OCI-LY7 (cell line): ENCODE data around the gene MVK. TPM values are rescaled to one million over a fixed set of nuclear protein-coding genes. Genes with fewer than 3 reads are reported as not detected.

ENCODE experiments used
- BruUV-seq: library from RNA; stranded (reverse); fragments of 400-500 nt; replicated peaks from 2 replicates; lab custom pipeline; 2021; lab: Mats Ljungman, UMichigan
- CTCF ChIA-PET: fragments of 300-600 bp; sonication (Branson Sonifier 250); formaldehyde crosslinking; loops from one replicate; lab custom pipeline; 2022; ENCODE audit warnings: antibody characterized with exemption; ENCODE audit not compliant: unreplicated experiment; lab: Charles Lee
- POLR2A ChIA-PET: fragments of 300-600 bp; sonication (Branson Sonifier 250); formaldehyde crosslinking; loops from one replicate; lab custom pipeline; 2022; ENCODE audit warnings: antibody characterized with exemption; lab: Charles Lee
- DNase-seq: peaks from one replicate; pipeline ENCODE4 v3.0.0-alpha.2; 2015; ENCODE audit warnings: low spot score
- H2AFZ ChIP-seq: fragments of 200-600 bp; sonication (generic), shearing (Covaris generic); 2 replicates; pipeline ENCODE4 v1.6.1; 2014; ENCODE audit warnings: mild to moderate bottlenecking, antibody characterized with exemption, low read length, moderate library complexity
- H3K27ac ChIP-seq: fragments of 200-600 bp; sonication (generic); 2 replicates; pipeline ENCODE4 v1.5.1; 2014; ENCODE audit warnings: mixed run types, low read depth, mild to moderate bottlenecking, moderate library complexity, low read length, inconsistent platforms; ENCODE audit not compliant: poor library complexity, severe bottlenecking
- H3K36me3 ChIP-seq: fragments of 200-600 bp; sonication (generic); 2 replicates; pipeline ENCODE4 v1.6.1; 2014; ENCODE audit warnings: mild to moderate bottlenecking, antibody characterized with exemption, low read length, moderate library complexity, mixed read lengths; ENCODE audit not compliant: insufficient read depth
- H3K4me1 ChIP-seq: fragments of 200-600 bp; sonication (generic); 2 replicates; pipeline ENCODE4 v1.5.1; 2014; ENCODE audit warnings: mild to moderate bottlenecking, low read length; ENCODE audit not compliant: insufficient read depth, poor library complexity, severe bottlenecking
- H3K4me2 ChIP-seq: fragments of 200-600 bp; sonication (generic); 2 replicates; pipeline ENCODE4 v1.6.1; 2014; ENCODE audit warnings: mild to moderate bottlenecking, low read length
- H3K4me3 ChIP-seq: fragments of 200-600 bp; sonication (generic); 2 replicates; pipeline ENCODE4 v1.5.1; 2014; ENCODE audit warnings: mild to moderate bottlenecking, low read depth, low read length; ENCODE audit not compliant: poor library complexity, severe bottlenecking
- H3K79me2 ChIP-seq: fragments of 200-600 bp; sonication (generic); 2 replicates; pipeline ENCODE4 v1.6.1; 2016; ENCODE audit warnings: low read depth, mild to moderate bottlenecking, low read length, moderate library complexity, mixed read lengths; ENCODE audit not compliant: insufficient read depth
- H3K9me2 ChIP-seq: fragments of 200-600 bp; sonication (generic); 2 replicates; pipeline ENCODE4 v1.6.1; 2016; ENCODE audit warnings: mild to moderate bottlenecking, low read length, mixed read lengths; ENCODE audit not compliant: insufficient read depth
- H3K9me3 ChIP-seq: fragments of 200-600 bp; sonication (generic); 2 replicates; pipeline ENCODE4 v1.6.1; 2014; ENCODE audit warnings: mild to moderate bottlenecking, mixed run types, low read length, mixed read lengths
- H4K20me1 ChIP-seq: fragments of 200-600 bp; sonication (generic); 2 replicates; pipeline ENCODE4 v1.6.1; 2014; ENCODE audit warnings: mild to moderate bottlenecking, antibody characterized with exemption, low read length, moderate library complexity, mixed read lengths; ENCODE audit not compliant: insufficient read depth
- EZH2phosphoT487 ChIP-seq: fragments of 200-600 bp; sonication (generic); IDR thresholded peaks from 2 replicates; pipeline ENCODE4 v1.6.1; 2018; ENCODE audit warnings: low read depth, borderline replicate concordance, mild to moderate bottlenecking, mixed run types, antibody characterized with exemption, low read length, moderate library complexity, mixed read lengths
- intact Hi-C: fragments of 100-400 bp; cut with micrococcal nuclease; formaldehyde crosslinking; loops from one replicate; pipeline ENCODE4 v1.10.0; 2022; ENCODE audit not compliant: unreplicated experiment
- total RNA-seq, 2 experiments: library from RNA; depleted of rRNA in 1 of 2; stranded (reverse); fragments of >200 nt in 1 of 2; shearing (Covaris generic) in 1 of 2; gene quantifications; 2 replicates each; pipeline ENCODE4 v1.2.3, GENCODE V29; 2014 to 2022
- TF ChIP-seq, protein P1 (sequence below): fragments of 200-600 bp; sonication (generic); conservative IDR thresholded peaks from 2 replicates; pipeline ENCODE4 v1.5.1; 2014; ENCODE audit warnings: mild to moderate bottlenecking, antibody characterized with exemption, low read length, moderate library complexity, mixed read lengths

The MVK gene
- total RNA-seq, 2 experiments from 2014 or later: 27.0 to 47.4 TPM

DNA sequence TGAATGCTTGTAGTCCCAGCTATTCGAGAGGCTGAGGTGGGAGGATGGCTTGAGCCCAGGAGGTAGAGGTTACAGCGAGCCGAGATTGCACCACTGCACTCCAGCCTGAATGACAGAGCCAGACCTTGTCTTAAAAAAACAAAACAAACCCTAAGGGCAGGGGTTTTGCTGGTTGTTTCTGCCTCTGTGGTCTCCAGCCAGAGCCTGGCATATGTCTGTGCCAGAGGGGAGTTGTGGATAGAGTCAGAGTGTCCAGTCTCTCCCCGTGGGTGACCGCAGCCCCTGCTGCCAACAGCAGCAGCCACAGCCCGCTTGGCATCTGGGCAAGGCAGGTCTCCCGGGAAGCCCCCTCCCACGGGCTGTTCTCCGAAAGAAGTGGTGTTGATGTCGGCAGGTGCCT lies 37.6 kb downstream of the MVK start:
- BruUV-seq: no TSS peak
- TF ChIP-seq, protein P1, sequence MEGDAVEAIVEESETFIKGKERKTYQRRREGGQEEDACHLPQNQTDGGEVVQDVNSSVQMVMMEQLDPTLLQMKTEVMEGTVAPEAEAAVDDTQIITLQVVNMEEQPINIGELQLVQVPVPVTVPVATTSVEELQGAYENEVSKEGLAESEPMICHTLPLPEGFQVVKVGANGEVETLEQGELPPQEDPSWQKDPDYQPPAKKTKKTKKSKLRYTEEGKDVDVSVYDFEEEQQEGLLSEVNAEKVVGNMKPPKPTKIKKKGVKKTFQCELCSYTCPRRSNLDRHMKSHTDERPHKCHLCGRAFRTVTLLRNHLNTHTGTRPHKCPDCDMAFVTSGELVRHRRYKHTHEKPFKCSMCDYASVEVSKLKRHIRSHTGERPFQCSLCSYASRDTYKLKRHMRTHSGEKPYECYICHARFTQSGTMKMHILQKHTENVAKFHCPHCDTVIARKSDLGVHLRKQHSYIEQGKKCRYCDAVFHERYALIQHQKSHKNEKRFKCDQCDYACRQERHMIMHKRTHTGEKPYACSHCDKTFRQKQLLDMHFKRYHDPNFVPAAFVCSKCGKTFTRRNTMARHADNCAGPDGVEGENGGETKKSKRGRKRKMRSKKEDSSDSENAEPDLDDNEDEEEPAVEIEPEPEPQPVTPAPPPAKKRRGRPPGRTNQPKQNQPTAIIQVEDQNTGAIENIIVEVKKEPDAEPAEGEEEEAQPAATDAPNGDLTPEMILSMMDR: no peak
- no peak for TF ChIP-seq EZH2phosphoT487
- CTCF ChIA-PET: no interaction called here
- Histone ChIP-seq H3K9me3 (no peaks in the 10 kb centered on the region), H3K4me1 (no peaks in the 10 kb centered on the region), H3K27ac (no peak overlapping the region), H4K20me1 (no peaks in the 10 kb centered on the region), H3K36me3 (no peaks in the 10 kb centered on the region), H3K9me2 (no peaks in the 10 kb centered on the region), H3K4me3 (no peak overlapping the region), H3K4me2 (no peak overlapping the region), H3K79me2 (no peaks in the 10 kb centered on the region), H2AFZ (no peak overlapping the region)
- intact Hi-C loops: no loop called here
- POLR2A ChIA-PET: no interaction called here
- no peak for DNase-seq

DNA sequence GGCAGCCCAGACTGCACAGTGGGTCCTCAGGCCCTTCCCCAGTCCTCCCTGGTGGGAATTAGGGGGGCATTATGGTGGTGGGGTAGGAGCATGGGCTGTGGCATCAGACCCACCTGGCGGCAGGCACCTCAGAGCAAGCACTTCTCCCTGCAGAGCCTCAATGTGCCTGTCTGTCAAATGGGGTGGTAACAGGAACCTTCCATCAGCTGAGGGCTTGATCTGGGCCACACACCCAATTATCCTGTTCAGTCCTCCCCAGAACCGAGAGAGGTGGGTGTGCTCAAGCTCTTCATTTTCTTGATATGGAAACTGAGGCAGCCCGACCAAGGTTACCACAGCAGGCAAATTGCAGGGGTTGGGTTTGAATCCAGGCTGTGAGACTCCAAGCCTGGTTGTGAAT lies 38.4 kb downstream of the MVK start:
- intact Hi-C loops: no loop called here
- Histone ChIP-seq H3K36me3 (no peaks in the 10 kb centered on the region), H3K79me2 (no peaks in the 10 kb centered on the region), H3K9me3 (no peaks in the 10 kb centered on the region), H3K4me1 (no peaks in the 10 kb centered on the region), H3K4me2 (no peak overlapping the region), H4K20me1 (no peaks in the 10 kb centered on the region), H3K9me2 (no peaks in the 10 kb centered on the region), H3K4me3 (no peak overlapping the region), H3K27ac (no peak overlapping the region), H2AFZ (no peak overlapping the region)
- no TSS peak for BruUV-seq
- POLR2A ChIA-PET: no interaction called here
- no peak for DNase-seq
- CTCF ChIA-PET: interaction anchor here (0.6 kb wide), 1 partner anchor 226 kb away, joined by 4 read pairs; no protein-coding TSS in a partner anchor
- TF ChIP-seq, protein P1: no peak
- no peak for TF ChIP-seq EZH2phosphoT487

DNA sequence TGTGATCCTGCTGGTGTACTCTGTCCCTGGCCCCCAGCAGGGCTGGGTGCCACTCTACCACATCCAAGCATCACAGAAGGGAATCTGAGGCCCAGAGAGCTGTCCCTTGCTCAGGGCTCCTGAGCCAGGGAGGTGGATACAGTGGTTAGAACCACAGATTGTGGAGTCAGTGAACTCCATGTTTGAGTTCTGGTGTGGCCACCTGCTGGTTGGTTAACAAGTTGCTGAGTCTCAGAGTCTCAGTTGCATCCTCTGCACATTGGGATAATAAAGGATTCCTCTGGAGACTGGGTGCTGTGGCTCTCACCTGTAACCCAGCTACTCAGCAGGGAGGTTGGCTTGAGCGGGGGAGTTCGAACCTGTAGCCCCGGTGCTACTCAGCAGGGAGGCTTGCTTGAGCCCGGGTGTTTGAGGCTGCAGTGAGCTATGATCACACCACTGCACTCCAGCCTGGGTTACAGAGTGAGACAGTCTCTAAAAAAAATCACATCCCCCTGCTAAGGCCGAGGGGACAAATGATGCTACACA lies 39.4 kb downstream of the MVK start:
- H3K4me2 ChIP-seq: no peak overlapping the region
- intact Hi-C loops: no loop called here
- POLR2A ChIA-PET: no interaction called here
- H3K79me2 ChIP-seq: no peaks in the 10 kb centered on the region
- no peaks in the 10 kb centered on the region for H3K9me3 ChIP-seq
- no peaks in the 10 kb centered on the region for H3K4me1 ChIP-seq
- CTCF ChIA-PET: no interaction called here
- no peaks in the 10 kb centered on the region for H3K36me3 ChIP-seq
- peak; percentile 25 for DNase-seq
- H3K4me3 ChIP-seq: no peak overlapping the region
- H3K27ac ChIP-seq: no peak overlapping the region
- no peak overlapping the region for H2AFZ ChIP-seq
- H3K9me2 ChIP-seq: no peaks in the 10 kb centered on the region
- no TSS peak for BruUV-seq
- no peaks in the 10 kb centered on the region for H4K20me1 ChIP-seq
- no peak for TF ChIP-seq EZH2phosphoT487
- TF ChIP-seq, protein P1: peak; percentile 66
